ENCODE measurements around the gene CTBP2.

Gene CTBP2

GRCh38 chr10:125015356-125015944, 144.9 kb downstream of the CTBP2 start:
- no peaks in the 10 kb centered on the region for H3K36me3 ChIP-seq (ENCODE audit: low read length)
- H3F3A ChIP-seq (ENCODE audit: insufficient read depth): no peaks in the 10 kb centered on the region
- no peak overlapping the region for H2AFZ ChIP-seq (ENCODE audit: low read depth, low read length, severe bottlenecking)
- no peak overlapping the region for H3K4me3 ChIP-seq (ENCODE audit: insufficient read depth, low read length, poor library complexity, severe bottlenecking)
- H3K9me3 ChIP-seq (ENCODE audit: insufficient read depth, low read length): no peaks in the 10 kb centered on the region
- peaks cover 6% of the 10 kb centered on the region; the same call in 1 of the 2 replicates for H3K27me3 ChIP-seq (ENCODE audit: low read length)
- no peak overlapping the region for H3K4me2 ChIP-seq (ENCODE audit: low read depth, low read length, poor library complexity, severe bottlenecking)
- H4K20me1 ChIP-seq (ENCODE audit: low read depth, low read length): no peaks in the 10 kb centered on the region
- H3K9ac ChIP-seq (ENCODE audit: low read length): no peak overlapping the region
- H3K9me2 ChIP-seq (replicated peaks; ENCODE audit: insufficient read depth, low read length): no peaks in the 10 kb centered on the region
- TF ChIP-seq CTCF (IDR thresholded peaks at IDR 0.05; ENCODE audit: insufficient read depth, low read length, poor library complexity, severe bottlenecking) (no peak), EZH2phosphoT487 (conservative IDR thresholded peaks at IDR 0.05; ENCODE audit: low read length) (no peak)
- no peaks in the 10 kb centered on the region for H3K79me2 ChIP-seq (ENCODE audit: insufficient read depth, low read length)
- no peak overlapping the region for H3K27ac ChIP-seq (ENCODE audit: low read depth, low read length)

GRCh38 chr10:125014836-125015355, 145.5 kb downstream of the CTBP2 start:
- H3F3A ChIP-seq (ENCODE audit: insufficient read depth): no peaks in the 10 kb centered on the region
- no peak overlapping the region for H3K9ac ChIP-seq (ENCODE audit: low read length)
- no peaks in the 10 kb centered on the region for H4K20me1 ChIP-seq (ENCODE audit: low read depth, low read length)
- H3K27ac ChIP-seq (ENCODE audit: low read depth, low read length): no peak overlapping the region
- H2AFZ ChIP-seq (ENCODE audit: low read depth, low read length, severe bottlenecking): no peak overlapping the region
- no peaks in the 10 kb centered on the region for H3K36me3 ChIP-seq (ENCODE audit: low read length)
- H3K9me3 ChIP-seq (ENCODE audit: insufficient read depth, low read length): no peaks in the 10 kb centered on the region
- H3K4me2 ChIP-seq (ENCODE audit: low read depth, low read length, poor library complexity, severe bottlenecking): no peak overlapping the region
- peaks cover 6% of the 10 kb centered on the region; the same call in 1 of the 2 replicates for H3K27me3 ChIP-seq (ENCODE audit: low read length)
- TF ChIP-seq EZH2phosphoT487 (conservative IDR thresholded peaks at IDR 0.05; ENCODE audit: low read length) (no peak), CTCF (IDR thresholded peaks at IDR 0.05; ENCODE audit: insufficient read depth, low read length, poor library complexity, severe bottlenecking) (no peak)
- no peaks in the 10 kb centered on the region for H3K9me2 ChIP-seq (replicated peaks; ENCODE audit: insufficient read depth, low read length)
- H3K4me3 ChIP-seq (ENCODE audit: insufficient read depth, low read length, poor library complexity, severe bottlenecking): no peak overlapping the region
- H3K79me2 ChIP-seq (ENCODE audit: insufficient read depth, low read length): no peaks in the 10 kb centered on the region

- Histone ChIP-seq H3K4me2 (ENCODE audit: low read depth, low read length, poor library complexity, severe bottlenecking) (no peak overlapping the region), H3K9ac (ENCODE audit: low read length) (no peak overlapping the region), H3F3A (ENCODE audit: insufficient read depth) (no peaks in the 10 kb centered on the region), H3K4me3 (ENCODE audit: insufficient read depth, low read length, poor library complexity, severe bottlenecking) (no peak overlapping the region), H3K36me3 (ENCODE audit: low read length) (no peaks in the 10 kb centered on the region), H3K79me2 (ENCODE audit: insufficient read depth, low read length) (no peaks in the 10 kb centered on the region), H2AFZ (ENCODE audit: low read depth, low read length, severe bottlenecking) (no peak overlapping the region), H3K27ac (ENCODE audit: low read depth, low read length) (no peak overlapping the region), H3K27me3 (ENCODE audit: low read length) (peaks cover 6% of the 10 kb centered on the region; the same call in 1 of the 2 replicates), H4K20me1 (ENCODE audit: low read depth, low read length) (no peaks in the 10 kb centered on the region), H3K9me3 (ENCODE audit: insufficient read depth, low read length) (no peaks in the 10 kb centered on the region), H3K9me2 (replicated peaks; ENCODE audit: insufficient read depth, low read length) (no peaks in the 10 kb centered on the region)
- TF ChIP-seq CTCF (IDR thresholded peaks at IDR 0.05; ENCODE audit: insufficient read depth, low read length, poor library complexity, severe bottlenecking): no peak
- no peak for TF ChIP-seq EZH2phosphoT487 (conservative IDR thresholded peaks at IDR 0.05; ENCODE audit: low read length)
Measured at GRCh38 chr10:125014086-125014830, 146.1 kb downstream of the CTBP2 start.
